ENCODE data around the gene ZNF622.
"Not testable (repeated sequence)": the region's sequence is repeated elsewhere in the genome, so short reads cannot be mapped to it uniquely, and the experiment has no call there.

The ZNF622 gene

DNA sequence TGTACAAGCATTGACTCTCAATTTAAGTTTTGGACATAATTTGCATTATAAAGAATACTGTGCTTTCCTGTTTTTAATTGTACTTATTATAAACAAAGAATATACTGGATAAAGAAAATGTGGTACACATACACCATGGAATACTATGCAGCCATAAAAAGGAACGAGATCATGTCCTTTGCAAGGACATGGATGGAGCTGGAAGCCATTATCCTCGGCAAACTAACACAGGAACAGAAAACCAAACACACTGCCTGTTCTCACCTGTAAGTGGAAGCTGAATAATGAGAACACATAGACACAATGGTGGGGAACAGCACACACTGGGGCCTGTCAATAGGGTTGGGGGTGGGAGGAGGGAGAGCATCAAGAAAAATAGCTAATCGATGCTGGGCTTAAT lies 10.8 kb upstream of the ZNF622 start:
- not testable (repeated sequence) for H3K4me1 ChIP-seq (ENCODE audit: control insufficient read depth, insufficient read depth, low read length); H3K27me3 ChIP-seq (ENCODE audit: control insufficient read depth, insufficient read depth, low read length); H3K36me3 ChIP-seq (ENCODE audit: control insufficient read depth, insufficient read depth, low read length); H3K4me3 ChIP-seq (ENCODE audit: low read depth, low read length); H3K9ac ChIP-seq (ENCODE audit: low read depth, low read length); H3K9me3 ChIP-seq (ENCODE audit: control insufficient read depth, insufficient read depth, low read length)

DNA sequence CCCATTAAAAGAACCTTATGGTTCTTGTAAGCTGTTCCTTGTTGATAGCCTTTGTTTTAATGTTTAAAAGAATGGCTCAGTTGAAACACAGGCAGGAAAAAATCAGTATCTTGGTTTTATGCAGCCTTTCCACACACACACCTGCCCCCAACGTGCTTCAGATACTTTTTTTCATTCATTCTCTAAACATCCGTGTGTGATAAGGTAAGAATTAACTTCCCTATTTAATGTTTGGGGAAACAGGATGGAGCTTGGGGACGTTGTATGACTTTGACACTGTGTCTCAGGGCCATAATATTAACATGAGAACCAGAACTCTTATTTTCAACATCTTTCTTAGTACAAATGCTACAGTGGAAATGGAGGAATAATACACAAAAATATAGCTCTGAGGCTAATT lies 5.8 kb upstream of the ZNF622 start:
- Histone ChIP-seq H3K27me3 (ENCODE audit: control insufficient read depth, insufficient read depth, low read length) (no peaks in the 10 kb centered on the region), H3K9me3 (ENCODE audit: control insufficient read depth, insufficient read depth, low read length) (no peaks in the 10 kb centered on the region), H3K36me3 (ENCODE audit: control insufficient read depth, insufficient read depth, low read length) (no peaks in the 10 kb centered on the region)

DNA sequence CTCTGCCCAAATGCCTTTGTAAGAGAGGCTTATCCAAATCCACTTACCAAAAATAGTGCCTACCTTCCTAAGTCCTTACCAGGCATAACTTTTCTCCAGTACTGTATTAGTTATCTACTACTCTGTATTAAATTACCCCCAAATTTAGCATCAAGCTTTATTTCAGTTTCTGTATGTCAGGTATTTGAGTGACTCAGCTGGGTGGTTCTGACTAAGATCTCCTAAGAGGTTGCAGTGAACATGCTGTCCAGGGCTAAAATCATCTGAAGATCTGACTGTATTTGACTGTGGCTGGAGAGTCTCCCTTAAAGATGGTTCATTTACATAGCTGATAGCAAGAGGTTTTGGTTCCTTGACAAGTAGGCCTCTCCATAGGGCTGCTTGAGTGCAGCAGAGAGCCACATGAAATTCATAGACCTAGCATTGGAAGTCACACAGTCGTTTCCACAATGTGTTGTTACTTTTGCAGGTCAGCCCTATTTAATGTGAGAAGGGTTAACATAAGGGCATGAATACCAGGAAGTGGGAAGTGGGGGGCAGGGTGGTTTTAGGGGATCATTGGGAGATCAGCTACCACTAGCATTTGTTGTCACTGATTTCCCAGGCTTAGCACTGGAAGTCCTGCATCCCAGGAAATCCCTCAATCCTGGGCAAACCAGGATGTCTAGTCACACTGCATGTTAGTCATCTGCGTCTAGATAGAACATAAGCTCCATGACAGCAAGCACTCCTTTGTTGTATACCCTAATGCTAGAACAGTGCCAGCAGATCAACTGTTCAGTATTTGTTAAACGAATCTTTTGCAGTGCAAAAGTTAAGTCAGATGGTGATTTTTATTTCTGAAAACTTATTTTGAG lies 2.0 kb upstream of the ZNF622 start:
- H3K36me3 ChIP-seq (ENCODE audit: control insufficient read depth, insufficient read depth, low read length): peaks cover 7% of the 10 kb centered on the region
- H3K27me3 ChIP-seq (ENCODE audit: control insufficient read depth, insufficient read depth, low read length): no peaks in the 10 kb centered on the region
- no peaks in the 10 kb centered on the region for H3K4me1 ChIP-seq (ENCODE audit: control insufficient read depth, insufficient read depth, low read length)
- H3K9me3 ChIP-seq (ENCODE audit: control insufficient read depth, insufficient read depth, low read length): no peaks in the 10 kb centered on the region
- H3K9ac ChIP-seq (ENCODE audit: low read depth, low read length): no peak overlapping the region
- no peak overlapping the region for H3K4me3 ChIP-seq (ENCODE audit: low read depth, low read length)

More for the DNA sequence above, 5.8 kb upstream of the ZNF622 start:
- Histone ChIP-seq H3K9ac (ENCODE audit: low read depth, low read length) (no peak overlapping the region), H3K4me1 (ENCODE audit: control insufficient read depth, insufficient read depth, low read length) (no peaks in the 10 kb centered on the region), H3K4me3 (ENCODE audit: low read depth, low read length) (no peak overlapping the region)

DNA sequence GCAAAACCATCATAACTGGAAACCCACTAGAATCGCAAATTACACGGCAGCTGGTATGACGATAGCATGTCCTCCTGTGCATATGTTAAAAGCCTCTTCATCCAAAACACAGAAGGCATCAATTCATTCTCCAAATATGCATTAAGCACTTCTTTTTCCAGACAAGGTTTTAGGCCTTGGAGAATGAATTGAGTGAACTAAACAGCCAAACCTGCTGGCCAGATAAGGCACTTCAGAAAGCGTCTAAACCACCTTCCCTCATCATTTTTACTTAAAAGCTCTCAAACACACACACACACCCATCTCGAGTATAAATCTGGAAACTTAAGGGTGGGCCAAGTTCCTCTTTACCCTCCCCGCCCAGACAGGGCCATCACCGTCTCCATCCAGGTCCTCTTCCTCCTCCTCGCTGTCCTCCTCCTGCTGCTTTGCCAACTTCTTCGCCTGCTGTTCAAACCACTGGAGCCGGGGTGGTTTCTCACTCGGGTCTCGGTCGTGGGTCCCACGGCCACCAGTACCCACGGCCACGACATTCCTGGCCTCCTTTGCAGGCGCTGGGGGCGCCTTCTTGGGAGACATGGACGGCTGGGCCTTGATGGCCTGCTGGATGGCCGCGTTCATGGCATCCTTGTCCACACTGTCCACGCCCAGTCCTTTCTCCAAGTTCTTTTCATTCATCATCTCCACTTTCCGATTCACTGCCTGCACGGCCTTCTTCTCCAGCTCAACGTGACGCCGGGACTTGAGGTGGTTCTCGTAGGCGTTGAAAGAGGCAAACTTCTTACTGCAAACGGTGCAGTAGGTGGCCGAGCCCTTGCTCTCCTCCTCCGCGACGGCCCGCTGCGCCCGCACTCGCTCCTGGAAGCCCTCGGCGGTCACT lies 696 bp downstream of the ZNF622 start:
- Histone ChIP-seq H3K9ac (ENCODE audit: low read depth, low read length) (peak overlapping the region; percentile 90), H3K36me3 (ENCODE audit: control insufficient read depth, insufficient read depth, low read length) (peaks cover 17% of the 10 kb centered on the region)

DNA sequence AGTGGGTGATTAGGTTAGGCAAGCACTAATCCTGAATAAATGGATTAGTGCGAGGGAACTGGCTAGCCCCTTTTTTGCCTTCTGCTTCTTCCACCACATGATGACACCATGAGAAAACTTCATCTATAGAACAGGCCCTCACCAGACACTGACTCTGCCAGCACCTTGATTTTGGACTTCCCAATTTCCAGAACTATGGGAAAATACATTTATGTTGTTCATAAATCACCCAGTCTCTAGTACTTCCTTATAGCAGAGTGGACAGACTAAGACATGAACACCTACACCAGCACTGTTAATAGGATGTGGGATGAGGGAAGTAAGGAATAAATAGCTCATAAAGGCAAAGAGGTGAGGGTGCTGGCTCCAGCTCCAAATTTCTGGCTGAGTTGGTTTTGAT lies 1.4 kb downstream of the ZNF622 start:
- H3K9ac ChIP-seq (ENCODE audit: low read depth, low read length): no peak overlapping the region
- H3K4me3 ChIP-seq (ENCODE audit: low read depth, low read length): peak overlapping the region; percentile 98
- H3K9me3 ChIP-seq (ENCODE audit: control insufficient read depth, insufficient read depth, low read length): no peaks in the 10 kb centered on the region
- no peaks in the 10 kb centered on the region for H3K4me1 ChIP-seq (ENCODE audit: control insufficient read depth, insufficient read depth, low read length)
- no peaks in the 10 kb centered on the region for H3K27me3 ChIP-seq (ENCODE audit: control insufficient read depth, insufficient read depth, low read length)
- peaks cover 17% of the 10 kb centered on the region for H3K36me3 ChIP-seq (ENCODE audit: control insufficient read depth, insufficient read depth, low read length)

More for the DNA sequence above, 696 bp downstream of the ZNF622 start:
- Histone ChIP-seq H3K27me3 (ENCODE audit: control insufficient read depth, insufficient read depth, low read length) (no peaks in the 10 kb centered on the region), H3K4me1 (ENCODE audit: control insufficient read depth, insufficient read depth, low read length) (no peaks in the 10 kb centered on the region), H3K4me3 (ENCODE audit: low read depth, low read length) (peak overlapping the region; percentile 98), H3K9me3 (ENCODE audit: control insufficient read depth, insufficient read depth, low read length) (no peaks in the 10 kb centered on the region)

DNA sequence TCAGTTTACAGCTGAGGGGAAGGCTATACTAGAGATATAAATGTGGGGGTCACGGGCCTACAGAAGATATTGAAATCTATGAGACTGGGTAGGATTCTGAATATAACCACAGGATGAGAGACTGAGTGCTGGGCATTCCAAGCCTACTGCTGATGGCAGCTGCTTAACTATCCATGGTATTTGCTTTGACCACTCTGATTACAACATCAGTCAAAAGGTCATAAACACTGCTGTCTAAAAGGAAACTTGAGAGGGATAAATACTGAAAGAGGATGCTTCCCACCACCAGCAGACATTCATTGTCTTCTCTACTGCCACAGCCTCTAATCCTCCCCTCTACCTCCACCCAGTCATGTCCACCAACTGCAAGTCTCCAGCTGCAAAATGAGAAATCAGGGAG lies 3.8 kb downstream of the ZNF622 start:
- Histone ChIP-seq H3K4me3 (ENCODE audit: low read depth, low read length) (no peak overlapping the region), H3K27me3 (ENCODE audit: control insufficient read depth, insufficient read depth, low read length) (no peaks in the 10 kb centered on the region), H3K36me3 (ENCODE audit: control insufficient read depth, insufficient read depth, low read length) (peaks cover 19% of the 10 kb centered on the region), H3K4me1 (ENCODE audit: control insufficient read depth, insufficient read depth, low read length) (no peaks in the 10 kb centered on the region), H3K9ac (ENCODE audit: low read depth, low read length) (no peak overlapping the region), H3K9me3 (ENCODE audit: control insufficient read depth, insufficient read depth, low read length) (no peaks in the 10 kb centered on the region)

DNA sequence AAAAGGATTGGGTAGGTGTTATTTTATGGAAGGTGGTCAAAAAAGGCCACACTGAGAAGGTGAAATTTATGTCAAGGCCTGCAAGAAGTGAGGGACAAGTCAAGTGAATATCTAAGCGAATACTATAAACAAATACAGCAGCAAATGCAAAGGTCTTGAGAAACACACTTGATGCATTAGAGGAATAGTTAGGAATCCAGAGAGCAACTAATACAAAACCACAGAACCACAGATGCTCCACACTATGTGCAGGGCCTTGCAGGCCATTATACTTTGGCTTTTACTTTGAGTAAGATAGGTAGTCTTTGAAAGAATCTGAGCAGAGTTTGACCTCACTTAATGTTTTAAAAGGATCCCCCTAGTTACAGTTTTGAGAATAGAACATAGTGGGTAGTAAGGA lies 4.6 kb downstream of the ZNF622 start:
- no peak overlapping the region for H3K4me3 ChIP-seq (ENCODE audit: low read depth, low read length)
- H3K4me1 ChIP-seq (ENCODE audit: control insufficient read depth, insufficient read depth, low read length): no peaks in the 10 kb centered on the region
- H3K9me3 ChIP-seq (ENCODE audit: control insufficient read depth, insufficient read depth, low read length): no peaks in the 10 kb centered on the region
- no peak overlapping the region for H3K9ac ChIP-seq (ENCODE audit: low read depth, low read length)
- H3K27me3 ChIP-seq (ENCODE audit: control insufficient read depth, insufficient read depth, low read length): no peaks in the 10 kb centered on the region
- H3K36me3 ChIP-seq (ENCODE audit: control insufficient read depth, insufficient read depth, low read length): peaks cover 19% of the 10 kb centered on the region

DNA sequence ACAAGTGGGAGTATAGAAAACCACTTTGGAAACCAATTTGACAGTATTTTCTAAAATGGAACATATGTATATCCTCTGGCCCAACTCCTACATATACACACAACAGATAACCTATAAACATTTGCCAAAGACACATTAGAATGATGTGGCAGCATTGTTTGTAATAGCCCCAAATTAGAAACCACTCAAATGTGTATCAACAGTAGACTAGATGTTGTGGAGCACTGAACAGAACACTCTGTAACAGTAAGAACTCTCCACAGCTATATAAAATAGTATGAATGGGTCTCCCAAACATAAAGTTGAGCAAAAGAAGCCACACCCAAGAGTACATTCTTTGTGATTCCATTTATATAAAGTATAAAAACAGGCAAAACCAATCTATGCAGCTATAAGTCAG lies 6.1 kb downstream of the ZNF622 start:
- Histone ChIP-seq H3K9ac (ENCODE audit: low read depth, low read length) (no peak overlapping the region), H3K4me1 (ENCODE audit: control insufficient read depth, insufficient read depth, low read length) (no peaks in the 10 kb centered on the region)

DNA sequence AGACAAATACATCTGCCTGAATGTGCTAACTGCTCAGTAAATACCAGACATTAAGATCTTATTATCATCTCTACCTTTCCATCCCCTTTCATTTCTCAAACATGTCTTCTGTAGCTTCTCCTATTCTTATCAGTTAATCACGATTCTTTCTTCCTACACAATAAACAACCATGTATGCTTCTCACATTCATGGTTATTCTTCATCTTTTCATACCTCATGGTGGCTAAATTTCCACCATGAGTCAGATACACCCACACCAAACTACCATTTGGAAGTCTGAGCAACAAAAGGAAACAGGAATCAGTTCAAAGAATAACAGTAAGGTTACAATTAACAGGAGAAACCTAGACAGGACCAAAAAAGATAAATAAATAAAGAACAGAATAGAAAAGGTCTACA lies 7.7 kb downstream of the ZNF622 start:
- no peaks in the 10 kb centered on the region for H3K9me3 ChIP-seq (ENCODE audit: control insufficient read depth, insufficient read depth, low read length)
- no peaks in the 10 kb centered on the region for H3K27me3 ChIP-seq (ENCODE audit: control insufficient read depth, insufficient read depth, low read length)
- H3K4me3 ChIP-seq (ENCODE audit: low read depth, low read length): no peak overlapping the region
- peaks cover 14% of the 10 kb centered on the region for H3K36me3 ChIP-seq (ENCODE audit: control insufficient read depth, insufficient read depth, low read length)
- no peaks in the 10 kb centered on the region for H3K4me1 ChIP-seq (ENCODE audit: control insufficient read depth, insufficient read depth, low read length)
- no peak overlapping the region for H3K9ac ChIP-seq (ENCODE audit: low read depth, low read length)

More for the DNA sequence above, 6.1 kb downstream of the ZNF622 start:
- H3K36me3 ChIP-seq (ENCODE audit: control insufficient read depth, insufficient read depth, low read length): peaks cover 16% of the 10 kb centered on the region
- H3K4me3 ChIP-seq (ENCODE audit: low read depth, low read length): no peak overlapping the region
- no peaks in the 10 kb centered on the region for H3K27me3 ChIP-seq (ENCODE audit: control insufficient read depth, insufficient read depth, low read length)
- no peaks in the 10 kb centered on the region for H3K9me3 ChIP-seq (ENCODE audit: control insufficient read depth, insufficient read depth, low read length)

DNA sequence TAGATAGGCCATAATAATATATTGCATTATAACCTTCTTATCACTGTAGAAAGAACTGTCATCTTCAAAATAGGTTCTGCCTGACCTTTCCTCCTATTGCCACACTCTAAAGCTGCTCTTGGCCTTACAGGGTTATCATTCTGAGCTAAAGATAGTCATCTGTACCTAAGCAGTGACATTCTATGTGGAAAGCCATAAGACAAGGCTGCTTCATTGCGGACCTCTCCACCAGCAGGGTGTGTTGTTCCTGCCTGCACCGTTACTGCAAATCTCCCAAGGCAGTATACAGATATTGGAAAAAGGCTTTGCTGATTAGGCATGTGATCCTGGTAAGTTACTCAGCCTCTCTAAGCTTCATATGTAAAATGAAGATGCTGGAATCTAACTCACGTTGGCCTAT lies 8.1 kb downstream of the ZNF622 start:
- no peaks in the 10 kb centered on the region for H3K4me1 ChIP-seq (ENCODE audit: control insufficient read depth, insufficient read depth, low read length)
- H3K4me3 ChIP-seq (ENCODE audit: low read depth, low read length): no peak overlapping the region
- peaks cover 11% of the 10 kb centered on the region for H3K36me3 ChIP-seq (ENCODE audit: control insufficient read depth, insufficient read depth, low read length)
- H3K9ac ChIP-seq (ENCODE audit: low read depth, low read length): no peak overlapping the region
- H3K27me3 ChIP-seq (ENCODE audit: control insufficient read depth, insufficient read depth, low read length): no peaks in the 10 kb centered on the region
- no peaks in the 10 kb centered on the region for H3K9me3 ChIP-seq (ENCODE audit: control insufficient read depth, insufficient read depth, low read length)

DNA sequence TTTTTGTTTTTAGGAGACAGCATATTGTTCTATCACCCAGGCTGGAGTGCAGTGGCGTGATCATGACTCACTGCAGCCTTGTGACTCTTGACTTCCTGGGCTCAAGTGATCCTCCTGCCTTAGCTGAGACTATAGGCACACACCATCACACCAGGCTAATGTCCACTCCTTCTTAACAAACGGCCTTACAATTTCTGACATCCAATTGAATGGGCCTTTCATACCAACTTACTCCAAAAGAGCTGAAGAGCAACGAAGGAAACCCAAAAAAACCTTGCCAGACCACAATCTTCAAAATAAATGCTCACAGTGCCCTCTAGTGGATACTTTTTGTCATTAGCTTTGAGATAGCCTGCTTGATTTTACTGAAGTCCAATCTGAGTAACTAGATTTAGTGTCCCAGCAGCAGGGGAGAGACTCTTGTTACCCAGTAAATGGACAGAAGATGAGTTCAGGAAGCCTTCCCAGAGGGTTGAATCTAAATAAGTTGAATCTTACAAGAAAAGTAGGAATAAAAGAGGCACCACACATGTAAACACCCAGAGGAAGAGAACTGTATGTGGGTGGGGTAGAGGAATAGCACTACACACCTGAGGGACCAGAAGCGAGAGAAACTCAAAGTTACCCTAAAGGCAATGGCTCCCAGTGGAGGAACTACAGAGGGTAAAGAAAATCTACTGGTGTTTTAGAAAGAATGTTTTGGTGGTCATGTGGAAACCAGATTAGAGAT lies 9.3 kb downstream of the ZNF622 start:
- no peaks in the 10 kb centered on the region for H3K9me3 ChIP-seq (ENCODE audit: control insufficient read depth, insufficient read depth, low read length)
- H3K36me3 ChIP-seq (ENCODE audit: control insufficient read depth, insufficient read depth, low read length): peaks cover 4% of the 10 kb centered on the region
- no peaks in the 10 kb centered on the region for H3K4me1 ChIP-seq (ENCODE audit: control insufficient read depth, insufficient read depth, low read length)
- no peaks in the 10 kb centered on the region for H3K27me3 ChIP-seq (ENCODE audit: control insufficient read depth, insufficient read depth, low read length)
- no peak overlapping the region for H3K9ac ChIP-seq (ENCODE audit: low read depth, low read length)
- H3K4me3 ChIP-seq (ENCODE audit: low read depth, low read length): no peak overlapping the region

All from iPS-15b (cell line).